ENCODE measurements around the gene DCLK1. TPM values are rescaled to one million over a fixed set of nuclear protein-coding genes. Genes with fewer than 3 reads are reported as not detected.

DCLK1 gene
- total RNA-seq, 1 experiment from 2014 or later, result 0.10 TPM

DNA sequence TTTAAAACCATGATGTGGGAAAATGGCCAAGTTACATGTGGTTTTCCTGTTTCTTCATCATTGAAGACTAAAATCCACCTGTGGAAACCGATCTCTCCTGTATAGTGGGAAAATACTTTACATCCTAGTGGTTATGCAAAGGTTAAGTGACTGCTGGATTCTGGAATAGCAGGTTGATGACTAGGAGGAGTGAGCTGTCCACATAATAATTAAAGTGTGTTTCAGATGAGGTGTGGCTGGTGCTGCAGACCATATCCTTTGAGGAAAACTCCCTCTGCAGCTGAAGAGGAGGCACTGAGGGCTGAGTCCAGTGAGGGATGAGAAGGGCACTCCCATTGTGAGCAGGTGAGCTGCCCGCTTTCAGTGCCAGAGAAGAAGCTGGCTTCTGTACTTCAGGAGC, 43.2 kb downstream of the DCLK1 start (continued):
- TF ChIP-seq, protein P1, sequence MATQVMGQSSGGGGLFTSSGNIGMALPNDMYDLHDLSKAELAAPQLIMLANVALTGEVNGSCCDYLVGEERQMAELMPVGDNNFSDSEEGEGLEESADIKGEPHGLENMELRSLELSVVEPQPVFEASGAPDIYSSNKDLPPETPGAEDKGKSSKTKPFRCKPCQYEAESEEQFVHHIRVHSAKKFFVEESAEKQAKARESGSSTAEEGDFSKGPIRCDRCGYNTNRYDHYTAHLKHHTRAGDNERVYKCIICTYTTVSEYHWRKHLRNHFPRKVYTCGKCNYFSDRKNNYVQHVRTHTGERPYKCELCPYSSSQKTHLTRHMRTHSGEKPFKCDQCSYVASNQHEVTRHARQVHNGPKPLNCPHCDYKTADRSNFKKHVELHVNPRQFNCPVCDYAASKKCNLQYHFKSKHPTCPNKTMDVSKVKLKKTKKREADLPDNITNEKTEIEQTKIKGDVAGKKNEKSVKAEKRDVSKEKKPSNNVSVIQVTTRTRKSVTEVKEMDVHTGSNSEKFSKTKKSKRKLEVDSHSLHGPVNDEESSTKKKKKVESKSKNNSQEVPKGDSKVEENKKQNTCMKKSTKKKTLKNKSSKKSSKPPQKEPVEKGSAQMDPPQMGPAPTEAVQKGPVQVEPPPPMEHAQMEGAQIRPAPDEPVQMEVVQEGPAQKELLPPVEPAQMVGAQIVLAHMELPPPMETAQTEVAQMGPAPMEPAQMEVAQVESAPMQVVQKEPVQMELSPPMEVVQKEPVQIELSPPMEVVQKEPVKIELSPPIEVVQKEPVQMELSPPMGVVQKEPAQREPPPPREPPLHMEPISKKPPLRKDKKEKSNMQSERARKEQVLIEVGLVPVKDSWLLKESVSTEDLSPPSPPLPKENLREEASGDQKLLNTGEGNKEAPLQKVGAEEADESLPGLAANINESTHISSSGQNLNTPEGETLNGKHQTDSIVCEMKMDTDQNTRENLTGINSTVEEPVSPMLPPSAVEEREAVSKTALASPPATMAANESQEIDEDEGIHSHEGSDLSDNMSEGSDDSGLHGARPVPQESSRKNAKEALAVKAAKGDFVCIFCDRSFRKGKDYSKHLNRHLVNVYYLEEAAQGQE (IDR thresholded peaks at IDR 0.05; ENCODE audit: low read depth), result no peak
- TF ChIP-seq JUND (IDR thresholded peaks at IDR 0.05), result no peak
- no peak for TF ChIP-seq ZNF274 (IDR thresholded peaks at IDR 0.05; ENCODE audit: low read depth, low read length)
- TF ChIP-seq, protein P2, sequence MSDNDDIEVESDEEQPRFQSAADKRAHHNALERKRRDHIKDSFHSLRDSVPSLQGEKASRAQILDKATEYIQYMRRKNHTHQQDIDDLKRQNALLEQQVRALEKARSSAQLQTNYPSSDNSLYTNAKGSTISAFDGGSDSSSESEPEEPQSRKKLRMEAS (IDR thresholded peaks at IDR 0.05), result no peak
- TF ChIP-seq SP1 (IDR thresholded peaks at IDR 0.05; ENCODE audit: low read depth), result no peak
- TF ChIP-seq ZFX (IDR thresholded peaks at IDR 0.05), result no peak
- TF ChIP-seq, protein P3, sequence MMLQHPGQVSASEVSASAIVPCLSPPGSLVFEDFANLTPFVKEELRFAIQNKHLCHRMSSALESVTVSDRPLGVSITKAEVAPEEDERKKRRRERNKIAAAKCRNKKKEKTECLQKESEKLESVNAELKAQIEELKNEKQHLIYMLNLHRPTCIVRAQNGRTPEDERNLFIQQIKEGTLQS (IDR thresholded peaks at IDR 0.05), result no peak
- TF ChIP-seq RAD21 (IDR thresholded peaks at IDR 0.05; ENCODE audit: low read depth), result no peak
- no peak for TF ChIP-seq POLR2A (IDR thresholded peaks at IDR 0.05; ENCODE audit: borderline replicate concordance, extremely low read depth, insufficient read depth, insufficient read length)

DNA sequence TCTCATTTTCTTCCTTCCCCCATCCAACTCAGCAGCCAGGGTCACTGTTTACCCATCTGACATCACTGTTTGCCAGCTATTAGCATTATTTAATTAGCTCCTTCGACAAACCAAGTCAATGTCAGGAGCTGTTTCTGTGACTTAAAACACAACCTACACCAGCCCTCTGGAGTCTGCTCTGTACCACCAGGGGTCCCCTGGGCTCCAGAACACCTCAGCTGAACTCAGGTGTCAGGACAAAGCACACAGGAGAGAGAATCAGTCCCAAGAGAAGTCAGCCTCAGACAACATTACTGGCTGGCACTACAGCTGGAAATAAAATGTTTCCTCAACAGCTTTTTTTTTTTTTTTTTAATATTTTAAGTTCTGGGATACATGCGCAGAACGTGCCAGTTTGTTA, 45.1 kb downstream of the DCLK1 start:
- DNase-seq (ENCODE audit: low read depth, low spot score) (no peak), ATAC-seq (no peak)
- intact Hi-C loops (cut with micrococcal nuclease), result no loop called here
- H4K20me1 ChIP-seq (ENCODE audit: insufficient read depth), result no peaks in the 10 kb centered on the region
- H3K9ac ChIP-seq (ENCODE audit: low read length), result no peak overlapping the region
- H3K36me3 ChIP-seq (ENCODE audit: control insufficient read depth in 1 of 2, insufficient read depth in 2 of 2, low read length in 2 of 2), result no peaks in the 10 kb centered on the region
- H3K4me1 ChIP-seq (ENCODE audit: control insufficient read depth in 1 of 2, insufficient read depth in 2 of 2, low read length in 2 of 2), result no peaks in the 10 kb centered on the region
- ChIA-PET CTCF (interaction anchor here (0.7 kb wide), 1 partner anchor 188 kb away, joined by 3 read pairs; no protein-coding TSS in a partner anchor), RAD21 (ENCODE audit: low non-redundant PET in 1 of 2, low total read pairs in 2 of 2, uncharacterized antibody in 2 of 2, unreplicated experiment in 2 of 2) (no interaction called here), POLR2A (no interaction called here)
- no peak overlapping the region for H2AFZ ChIP-seq (ENCODE audit: low read depth, low read length, poor library complexity, severe bottlenecking)
- no peak overlapping the region for H3K4me3 ChIP-seq (replicated peaks in 1 of 2; ENCODE audit: low read depth in 1 of 2, low read length in 2 of 2)
- no peak overlapping the region for H3K27ac ChIP-seq (ENCODE audit: low read depth, low read length)
- no peak overlapping the region for H3K4me2 ChIP-seq (ENCODE audit: low read length)
- H3K79me2 ChIP-seq (ENCODE audit: insufficient read depth, low read length), result no peaks in the 10 kb centered on the region
- H3K9me2 ChIP-seq (ENCODE audit: insufficient read depth), result no peaks in the 10 kb centered on the region
- peaks cover 0 to 14% of the 10 kb centered on the region in 2 experiments; a peak in 1 of 4 replicates for H3K9me3 ChIP-seq (ENCODE audit: control insufficient read depth in 1 of 2, insufficient read depth in 1 of 2, low read depth in 1 of 2, low read length in 2 of 2)
- BruUV-seq (replicated peaks), result no TSS peak
- TF ChIP-seq CEBPB (IDR thresholded peaks at IDR 0.05; ENCODE audit: low read depth) (no peak), SIN3A (IDR thresholded peaks at IDR 0.05; ENCODE audit: low read depth) (no peak), ELF1 (IDR thresholded peaks at IDR 0.05; ENCODE audit: borderline replicate concordance, low read depth) (no peak), JUND (IDR thresholded peaks at IDR 0.05) (no peak), CBX3 (IDR thresholded peaks at IDR 0.05; ENCODE audit: low read depth) (no peak), RAD21 (IDR thresholded peaks at IDR 0.05; ENCODE audit: low read depth) (no peak), EGR1 (IDR thresholded peaks at IDR 0.05; ENCODE audit: low read depth) (no peak)
- TF ChIP-seq, protein P1 (IDR thresholded peaks at IDR 0.05; ENCODE audit: low read depth), result no peak
- TF ChIP-seq, protein P4, sequence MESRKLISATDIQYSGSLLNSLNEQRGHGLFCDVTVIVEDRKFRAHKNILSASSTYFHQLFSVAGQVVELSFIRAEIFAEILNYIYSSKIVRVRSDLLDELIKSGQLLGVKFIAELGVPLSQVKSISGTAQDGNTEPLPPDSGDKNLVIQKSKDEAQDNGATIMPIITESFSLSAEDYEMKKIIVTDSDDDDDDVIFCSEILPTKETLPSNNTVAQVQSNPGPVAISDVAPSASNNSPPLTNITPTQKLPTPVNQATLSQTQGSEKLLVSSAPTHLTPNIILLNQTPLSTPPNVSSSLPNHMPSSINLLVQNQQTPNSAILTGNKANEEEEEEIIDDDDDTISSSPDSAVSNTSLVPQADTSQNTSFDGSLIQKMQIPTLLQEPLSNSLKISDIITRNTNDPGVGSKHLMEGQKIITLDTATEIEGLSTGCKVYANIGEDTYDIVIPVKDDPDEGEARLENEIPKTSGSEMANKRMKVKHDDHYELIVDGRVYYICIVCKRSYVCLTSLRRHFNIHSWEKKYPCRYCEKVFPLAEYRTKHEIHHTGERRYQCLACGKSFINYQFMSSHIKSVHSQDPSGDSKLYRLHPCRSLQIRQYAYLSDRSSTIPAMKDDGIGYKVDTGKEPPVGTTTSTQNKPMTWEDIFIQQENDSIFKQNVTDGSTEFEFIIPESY (IDR thresholded peaks at IDR 0.05; ENCODE audit: extremely low read depth, insufficient replicate concordance, low read length), result no peak
- no peaks in the 10 kb centered on the region for H3K27me3 ChIP-seq (ENCODE audit: insufficient read depth, low read length)
